Measurements from ENCODE around the gene CNPY1.

DNA sequence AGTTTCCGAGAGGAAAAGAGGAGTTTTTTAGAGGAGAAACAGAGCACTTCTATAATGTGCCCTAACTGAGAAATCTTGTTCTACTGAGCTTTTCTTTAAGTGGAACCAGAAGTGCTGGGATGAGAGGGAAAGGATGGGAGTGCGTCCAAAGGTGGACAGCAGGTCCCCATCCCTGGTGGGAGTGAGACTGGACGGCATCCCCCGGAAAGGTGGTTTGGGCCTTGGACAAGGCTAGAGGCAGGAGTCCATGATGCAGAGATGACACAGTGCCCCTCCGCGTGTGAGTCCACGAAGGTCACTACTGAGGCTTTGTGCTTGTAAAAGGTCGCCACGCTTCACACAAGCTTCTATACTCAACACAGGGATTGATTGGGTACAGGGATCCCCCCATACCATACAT is 94.5 kb downstream of the CNPY1 start:
- no peak for TF ChIP-seq CTCF (IDR thresholded peaks at IDR 0.05; ENCODE audit: insufficient read depth, low read depth, low read length)
- TF ChIP-seq EZH2 (IDR thresholded peaks at IDR 0.05; ENCODE audit: insufficient read depth, low read length) = no peak
